Measurements from ENCODE around the gene FUNDC2. TPM values are rescaled to one million over a fixed set of nuclear protein-coding genes. Genes with fewer than 3 reads are reported as not detected.

Gene FUNDC2
- polyA plus RNA-seq, 3 donors = 42.7 to 166 (median 148) TPM

GRCh38 chrX:154998204-154998880, 28.3 kb upstream of the FUNDC2 start:
- H3K4me1 Mint-ChIP-seq = peaks cover 1% of the 10 kb centered on the region
- Histone ChIP-seq H3K4me2 (replicated peaks; ENCODE audit: extremely low read depth, low read length, poor library complexity, severe bottlenecking) (no peak overlapping the region), H3K36me3 (replicated peaks in 1 of 2; ENCODE audit: control insufficient read depth in 1 of 2, insufficient read depth in 2 of 2, low read length in 2 of 2) (no peaks in the 10 kb centered on the region), H3K27me3 (ENCODE audit: control insufficient read depth in 2 of 2, insufficient read depth in 2 of 2, low read length in 2 of 2) (no peaks in the 10 kb centered on the region), H3K4me3 (replicated peaks in 1 of 3; ENCODE audit: low read depth in 2 of 3, low read length in 3 of 3) (no peak overlapping the region), H3K27ac (ENCODE audit: low read depth in 1 of 2, low read length in 2 of 2) (no peak overlapping the region), H4K20me1 (ENCODE audit: insufficient read depth, low read length) (no peaks in the 10 kb centered on the region), H3K9me3 (replicated peaks in 1 of 2; ENCODE audit: control insufficient read depth in 1 of 2, insufficient read depth in 1 of 2, low read length in 2 of 2) (no peaks in the 10 kb centered on the region), H3K4me1 (ENCODE audit: control insufficient read depth in 1 of 2, insufficient read depth in 2 of 2, low read length in 2 of 2) (no peaks in the 10 kb centered on the region), H2AFZ (ENCODE audit: insufficient read depth, low read depth, low read length, poor library complexity, severe bottlenecking) (no peak overlapping the region), H3K79me2 (ENCODE audit: insufficient read depth, low read length) (no peaks in the 10 kb centered on the region), H3K9ac (ENCODE audit: insufficient read depth, low read length, poor library complexity, severe bottlenecking) (no peak overlapping the region)
- intact Hi-C loops (cut with micrococcal nuclease) = no loop called here
- H3K36me3 Mint-ChIP-seq = no peaks in the 10 kb centered on the region
- no peak overlapping the region for H3K27ac Mint-ChIP-seq
- H3K27me3 Mint-ChIP-seq (ENCODE audit: low read depth in 3 of 3) = no peaks in the 10 kb centered on the region
- DNase-seq = no peak
- H3K4me3 Mint-ChIP-seq = no peak overlapping the region
- no peak for TF ChIP-seq CTCF (IDR thresholded peaks at IDR 0.05)
- WGBS (ENCODE audit: insufficient coverage) = no CpG with 5 or more reads among the region's 1 CpG
- H3K9me3 Mint-ChIP-seq = peaks cover 0 to 1% (median 0%) of the 10 kb centered on the region in 7 donors

GRCh38 chrX:155000841-155001240, 25.8 kb upstream of the FUNDC2 start:
- H3K36me3 Mint-ChIP-seq = no peaks in the 10 kb centered on the region
- Histone ChIP-seq H3K4me2 (replicated peaks; ENCODE audit: extremely low read depth, low read length, poor library complexity, severe bottlenecking) (no peak overlapping the region), H3K4me1 (ENCODE audit: control insufficient read depth in 1 of 2, insufficient read depth in 2 of 2, low read length in 2 of 2) (no peaks in the 10 kb centered on the region), H3K9me3 (replicated peaks in 1 of 2; ENCODE audit: control insufficient read depth in 1 of 2, insufficient read depth in 1 of 2, low read length in 2 of 2) (no peaks in the 10 kb centered on the region), H2AFZ (ENCODE audit: insufficient read depth, low read depth, low read length, poor library complexity, severe bottlenecking) (no peak overlapping the region), H3K4me3 (replicated peaks in 1 of 3; ENCODE audit: low read depth in 2 of 3, low read length in 3 of 3) (no peak overlapping the region), H3K9ac (ENCODE audit: insufficient read depth, low read length, poor library complexity, severe bottlenecking) (no peak overlapping the region), H3K36me3 (replicated peaks in 1 of 2; ENCODE audit: control insufficient read depth in 1 of 2, insufficient read depth in 2 of 2, low read length in 2 of 2) (no peaks in the 10 kb centered on the region), H3K27ac (ENCODE audit: low read depth in 1 of 2, low read length in 2 of 2) (no peak overlapping the region), H3K79me2 (ENCODE audit: insufficient read depth, low read length) (no peaks in the 10 kb centered on the region), H3K27me3 (ENCODE audit: control insufficient read depth in 2 of 2, insufficient read depth in 2 of 2, low read length in 2 of 2) (no peaks in the 10 kb centered on the region), H4K20me1 (ENCODE audit: insufficient read depth, low read length) (no peaks in the 10 kb centered on the region)
- no peak for TF ChIP-seq CTCF (IDR thresholded peaks at IDR 0.05)
- no peak overlapping the region for H3K27ac Mint-ChIP-seq
- DNase-seq = no peak
- intact Hi-C loops (cut with micrococcal nuclease) = no loop called here
- no CpG with 5 or more reads among the region's 1 CpG for WGBS (ENCODE audit: insufficient coverage)
- no peak overlapping the region for H3K4me3 Mint-ChIP-seq
- peaks cover 0 to 3% (median 0%) of the 10 kb centered on the region in 7 donors for H3K9me3 Mint-ChIP-seq
- H3K4me1 Mint-ChIP-seq = peaks cover 1% of the 10 kb centered on the region
- no peaks in the 10 kb centered on the region for H3K27me3 Mint-ChIP-seq (ENCODE audit: low read depth in 3 of 3)

Data from CD14-positive monocyte (primary cell).